Fibroblast of lung (primary cell): ENCODE measurements around the gene SLC35F3. TPM values are rescaled to one million over a fixed set of nuclear protein-coding genes. Genes with fewer than 3 reads are reported as not detected.

Experiments
- DNase-seq, 2 donors: peaks; one replicate each; pipeline versions ENCODE4 v3.0.0 to v3.0.0-alpha.2; 2010; ENCODE audit warnings: low read depth in 2 of 2
- H2AFZ ChIP-seq: 2 replicates; pipeline ENCODE4 v1.5.1; 2012; ENCODE audit warnings: low read length, control low read depth, inconsistent platforms
- H3K27ac ChIP-seq: 2 replicates; pipeline ENCODE4 v1.5.1; 2011; ENCODE audit warnings: low read length, control low read depth; ENCODE audit not compliant: insufficient read depth
- H3K27me3 ChIP-seq: 2 replicates; pipeline ENCODE4 v1.5.1; 2011; ENCODE audit warnings: mild to moderate bottlenecking, low read length; ENCODE audit not compliant: control insufficient read depth, insufficient read depth
- H3K36me3 ChIP-seq: 2 replicates; pipeline ENCODE4 v1.5.1; 2011; ENCODE audit warnings: low read length; ENCODE audit not compliant: control insufficient read depth, insufficient read depth
- H3K4me1 ChIP-seq: 2 replicates; pipeline ENCODE4 v1.5.1; 2011; ENCODE audit warnings: low read length; ENCODE audit not compliant: control insufficient read depth, insufficient read depth; ENCODE audit errors: extremely low read depth
- H3K4me2 ChIP-seq: 2 replicates; pipeline ENCODE4 v1.5.1; 2011; ENCODE audit warnings: low read length, control low read depth; ENCODE audit not compliant: insufficient read depth; ENCODE audit errors: extremely low read depth
- H3K4me3 ChIP-seq, 4 experiments: fragments of 200-600 bp in 1 of 4; sonication (generic) in 1 of 4; replicated peaks in 1 of 4; 2 replicates each; pipeline ENCODE4 v1.5.1; 2011 to 2016; ENCODE audit warnings: low read length in 4 of 4, low read depth in 3 of 4, mild to moderate bottlenecking in 3 of 4, control low read depth in 2 of 4, inconsistent platforms in 1 of 4, mixed read lengths in 1 of 4; ENCODE audit not compliant: insufficient read depth in 1 of 4; ENCODE audit errors: control extremely low read depth in 1 of 4
- H3K79me2 ChIP-seq: 2 replicates; pipeline ENCODE4 v1.5.1; 2012; ENCODE audit warnings: mild to moderate bottlenecking, low read length, inconsistent platforms; ENCODE audit not compliant: control insufficient read depth, insufficient read depth
- H3K9ac ChIP-seq: 2 replicates; pipeline ENCODE4 v1.5.1; 2011; ENCODE audit warnings: mild to moderate bottlenecking, low read length, control low read depth; ENCODE audit not compliant: insufficient read depth
- H3K9me3 ChIP-seq: 2 replicates; pipeline ENCODE4 v1.5.1; 2012; ENCODE audit warnings: low read depth, low read length; ENCODE audit not compliant: control insufficient read depth, insufficient read depth
- H4K20me1 ChIP-seq: 2 replicates; pipeline ENCODE4 v1.5.1; 2011; ENCODE audit warnings: low read length; ENCODE audit not compliant: control insufficient read depth, insufficient read depth; ENCODE audit errors: extremely low read depth
- EZH2 ChIP-seq: IDR thresholded peaks from 2 replicates; pipeline ENCODE4 v1.5.1; 2012; ENCODE audit warnings: low read length, control low read depth, mild to moderate bottlenecking; ENCODE audit errors: missing control alignments
- polyA plus RNA-seq, 2 donors: library from polyadenylated mRNA; depleted of rRNA in 1 of 2; stranded (reverse) in 1 of 2; unstranded in 1 of 2; fragments of >200 nt; gene quantifications; 2 replicates each; pipeline ENCODE4 v1.2.1, GENCODE V29; 2011 to 2012; ENCODE audit warnings: missing spikeins in 1 of 2
- total RNA-seq: library from RNA; depleted of rRNA; stranded (reverse); fragments of >200 nt; gene quantifications from 2 replicates; pipeline ENCODE4 v1.2.1, GENCODE V29; 2014
- TF ChIP-seq, protein P1 (sequence below), 2 donors: IDR thresholded peaks in 1 of 2; conservative IDR thresholded peaks in 1 of 2; 1 replicate in 1 of 2; 2 replicates in 1 of 2; pipeline ENCODE4 v1.5.1; 2011 to 2012; ENCODE audit warnings: low read length in 2 of 2, control low read depth in 1 of 2, inconsistent platforms in 1 of 2, low read depth in 1 of 2, mild to moderate bottlenecking in 1 of 2

Gene SLC35F3
- total and polyA plus RNA-seq, 2 donors (not counting 1 experiment from before 2014, with no cell fraction given): not detected

GRCh38 chr1:233981042-233981675 is 76.7 kb downstream of the SLC35F3 start:
- Histone ChIP-seq H3K79me2 (no peaks in the 10 kb centered on the region), H3K4me3 (no peak overlapping the region), H2AFZ (no peak overlapping the region), H3K9me3 (no peaks in the 10 kb centered on the region), H4K20me1 (no peaks in the 10 kb centered on the region), H3K36me3 (no peaks in the 10 kb centered on the region), H3K4me2 (no peak overlapping the region), H3K4me1 (no peaks in the 10 kb centered on the region), H3K27ac (no peak overlapping the region), H3K9ac (no peak overlapping the region), H3K27me3 (no peaks in the 10 kb centered on the region)
- DNase-seq: no peak
- no peak for TF ChIP-seq EZH2
- TF ChIP-seq, protein P1, sequence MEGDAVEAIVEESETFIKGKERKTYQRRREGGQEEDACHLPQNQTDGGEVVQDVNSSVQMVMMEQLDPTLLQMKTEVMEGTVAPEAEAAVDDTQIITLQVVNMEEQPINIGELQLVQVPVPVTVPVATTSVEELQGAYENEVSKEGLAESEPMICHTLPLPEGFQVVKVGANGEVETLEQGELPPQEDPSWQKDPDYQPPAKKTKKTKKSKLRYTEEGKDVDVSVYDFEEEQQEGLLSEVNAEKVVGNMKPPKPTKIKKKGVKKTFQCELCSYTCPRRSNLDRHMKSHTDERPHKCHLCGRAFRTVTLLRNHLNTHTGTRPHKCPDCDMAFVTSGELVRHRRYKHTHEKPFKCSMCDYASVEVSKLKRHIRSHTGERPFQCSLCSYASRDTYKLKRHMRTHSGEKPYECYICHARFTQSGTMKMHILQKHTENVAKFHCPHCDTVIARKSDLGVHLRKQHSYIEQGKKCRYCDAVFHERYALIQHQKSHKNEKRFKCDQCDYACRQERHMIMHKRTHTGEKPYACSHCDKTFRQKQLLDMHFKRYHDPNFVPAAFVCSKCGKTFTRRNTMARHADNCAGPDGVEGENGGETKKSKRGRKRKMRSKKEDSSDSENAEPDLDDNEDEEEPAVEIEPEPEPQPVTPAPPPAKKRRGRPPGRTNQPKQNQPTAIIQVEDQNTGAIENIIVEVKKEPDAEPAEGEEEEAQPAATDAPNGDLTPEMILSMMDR (conservative IDR thresholded peaks at IDR 0.05 in 1 of 2, IDR thresholded peaks at IDR 0.05 in 1 of 2; ENCODE audit: low read depth in 1 of 2, low read length in 2 of 2): no peak

- Histone ChIP-seq H3K9ac (no peak overlapping the region), H2AFZ (no peak overlapping the region), H3K79me2 (no peaks in the 10 kb centered on the region)
Measured at GRCh38 chr1:233982827-233983518, 78.5 kb downstream of the SLC35F3 start.

GRCh38 chr1:233983811-233984210 is 79.3 kb downstream of the SLC35F3 start:
- no peak overlapping the region for H3K4me3 ChIP-seq

More at GRCh38 chr1:233982827-233983518, 78.5 kb downstream of the SLC35F3 start:
- Histone ChIP-seq H3K27me3 (no peaks in the 10 kb centered on the region), H3K27ac (no peak overlapping the region), H3K4me3 (no peak overlapping the region), H3K9me3 (no peaks in the 10 kb centered on the region), H4K20me1 (no peaks in the 10 kb centered on the region), H3K4me2 (no peak overlapping the region), H3K4me1 (no peaks in the 10 kb centered on the region), H3K36me3 (no peaks in the 10 kb centered on the region)
- DNase-seq: no peak
- TF ChIP-seq EZH2: no peak
- TF ChIP-seq, protein P1 (conservative IDR thresholded peaks at IDR 0.05 in 1 of 2, IDR thresholded peaks at IDR 0.05 in 1 of 2; ENCODE audit: low read depth in 1 of 2, low read length in 2 of 2): no peak

More at GRCh38 chr1:233983811-233984210, 79.3 kb downstream of the SLC35F3 start:
- H3K9me3 ChIP-seq: no peaks in the 10 kb centered on the region
- DNase-seq: no peak
- no peak overlapping the region for H3K9ac ChIP-seq
- H3K79me2 ChIP-seq: no peaks in the 10 kb centered on the region
- H2AFZ ChIP-seq: no peak overlapping the region
- TF ChIP-seq, protein P1 (conservative IDR thresholded peaks at IDR 0.05 in 1 of 2, IDR thresholded peaks at IDR 0.05 in 1 of 2; ENCODE audit: low read depth in 1 of 2, low read length in 2 of 2): no peak
- TF ChIP-seq EZH2: no peak
- H4K20me1 ChIP-seq: no peaks in the 10 kb centered on the region
- no peaks in the 10 kb centered on the region for H3K27me3 ChIP-seq
- no peaks in the 10 kb centered on the region for H3K36me3 ChIP-seq
- H3K4me2 ChIP-seq: no peak overlapping the region
- no peaks in the 10 kb centered on the region for H3K4me1 ChIP-seq
- no peak overlapping the region for H3K27ac ChIP-seq
